Hepatocyte (in vitro differentiated cells): ENCODE results near the gene AP2A2. TPM values are rescaled to one million over a fixed set of nuclear protein-coding genes. Genes with fewer than 3 reads are reported as not detected.

Experiments used
- DNase-seq: peaks from one replicate; pipeline ENCODE4 v3.0.0-alpha.2; 2016; ENCODE audit warnings: low spot score
- H2AFZ ChIP-seq: fragments of 200-600 bp; sonication (generic); 2 replicates; pipeline ENCODE4 v1.6.0; 2016; ENCODE audit warnings: antibody characterized with exemption, mild to moderate bottlenecking
- H3K27ac ChIP-seq: fragments of 200-600 bp; sonication (generic); 2 replicates; pipeline ENCODE4 v1.5.1; 2016; ENCODE audit warnings: mild to moderate bottlenecking
- H3K27me3 ChIP-seq: fragments of 200-600 bp; sonication (generic); 2 replicates; pipeline ENCODE4 v1.6.1; 2016
- H3K36me3 ChIP-seq: fragments of 200-600 bp; sonication (generic); replicated peaks from 2 replicates; pipeline ENCODE4 v1.5.1; 2016; ENCODE audit warnings: low read depth; ENCODE audit not compliant: insufficient read depth
- H3K4me1 ChIP-seq: fragments of 200-600 bp; sonication (generic); 2 replicates; pipeline ENCODE4 v1.5.1; 2016; ENCODE audit warnings: mild to moderate bottlenecking, moderate library complexity; ENCODE audit not compliant: insufficient read depth
- H3K4me2 ChIP-seq: fragments of 200-600 bp; sonication (generic); 2 replicates; pipeline ENCODE4 v1.6.0; 2016
- H3K4me3 ChIP-seq: fragments of 200-600 bp; sonication (generic); 2 replicates; pipeline ENCODE4 v1.5.1; 2016; ENCODE audit warnings: mild to moderate bottlenecking
- H3K79me2 ChIP-seq: fragments of 200-600 bp; sonication (generic); 2 replicates; pipeline ENCODE4 v1.6.0; 2017; ENCODE audit warnings: mild to moderate bottlenecking
- H3K9me2 ChIP-seq: fragments of 200-600 bp; sonication (generic); replicated peaks from 2 replicates; pipeline ENCODE4 v1.6.0; 2017; ENCODE audit warnings: mild to moderate bottlenecking; ENCODE audit not compliant: insufficient read depth
- H3K9me3 ChIP-seq: fragments of 200-600 bp; sonication (generic); 2 replicates; pipeline ENCODE4 v1.5.1; 2016; ENCODE audit warnings: low read depth, mild to moderate bottlenecking
- H4K20me1 ChIP-seq: fragments of 200-600 bp; sonication (generic); 2 replicates; pipeline ENCODE4 v1.6.0; 2016; ENCODE audit warnings: mild to moderate bottlenecking; ENCODE audit not compliant: insufficient read depth, poor library complexity, severe bottlenecking
- CTCF ChIP-seq: fragments of 200-600 bp; sonication (generic); IDR thresholded peaks from 2 replicates; pipeline ENCODE4 v1.5.1; 2016; ENCODE audit warnings: antibody characterized with exemption, mild to moderate bottlenecking; ENCODE audit not compliant: poor library complexity
- EZH2 ChIP-seq: fragments of 200-600 bp; sonication (generic); IDR thresholded peaks from 2 replicates; pipeline ENCODE4 v1.6.1; 2016; ENCODE audit warnings: antibody characterized with exemption, mild to moderate bottlenecking, borderline replicate concordance
- EZH2phosphoT487 ChIP-seq: fragments of 200-600 bp; sonication (generic); IDR thresholded peaks from one replicate; pipeline ENCODE4 v1.6.1; 2018; ENCODE audit warnings: antibody characterized with exemption, mild to moderate bottlenecking, low read depth, moderate library complexity; ENCODE audit not compliant: unreplicated experiment, severe bottlenecking
- WGBS: methylation state at CpG from one replicate; pipeline ENCODE4 v1.1.6; 2016; ENCODE audit warnings: low lambda C conversion rate; ENCODE audit errors: missing lambda C conversion rate; 5-methylcytosine and 5-hydroxymethylcytosine counted together
- polyA plus RNA-seq: library from polyadenylated mRNA; unstranded; fragments of >200 nt; fragmentation: Nextera tagmentation; extraction: Ambion mirVana; gene quantifications from 2 replicates; pipeline ENCODE4 v1.2.1, GENCODE V29; 2016
- total RNA-seq: library from RNA; depleted of rRNA; stranded (reverse); fragments of >200 nt; gene quantifications from 2 replicates; pipeline ENCODE4 v1.2.3, GENCODE V29; 2014

Gene AP2A2
- total and polyA plus RNA-seq, 2 experiments from 2014 or later = 49.7 to 68.0 TPM

- no peak overlapping the region for H3K27ac ChIP-seq
- H3K36me3 ChIP-seq = no peaks in the 10 kb centered on the region
- H2AFZ ChIP-seq = no peak overlapping the region
- no peaks in the 10 kb centered on the region for H3K9me2 ChIP-seq
- TF ChIP-seq EZH2 = no peak
- TF ChIP-seq CTCF = no peak
- no peak for TF ChIP-seq EZH2phosphoT487
- no peak overlapping the region for H3K4me2 ChIP-seq
- no peaks in the 10 kb centered on the region for H3K27me3 ChIP-seq
- WGBS = 77% methylated on average over 12 of the region's 12 CpGs
- H3K4me1 ChIP-seq = no peaks in the 10 kb centered on the region
- H4K20me1 ChIP-seq = peaks cover 3% of the 10 kb centered on the region
- H3K79me2 ChIP-seq = peaks cover 10% of the 10 kb centered on the region
- H3K4me3 ChIP-seq = no peak overlapping the region
- DNase-seq = no peak
- no peaks in the 10 kb centered on the region for H3K9me3 ChIP-seq
Measured at GRCh38 chr11:1017269-1018005, 91.8 kb downstream of the AP2A2 start.

- peaks cover 3% of the 10 kb centered on the region for H4K20me1 ChIP-seq
- 88% methylated on average over 9 of the region's 9 CpGs for WGBS
- H2AFZ ChIP-seq = no peak overlapping the region
Measured at GRCh38 chr11:1018091-1018490, 92.4 kb downstream of the AP2A2 start.

GRCh38 chr11:1019321-1019910, 93.7 kb downstream of the AP2A2 start:
- Histone ChIP-seq H2AFZ (no peak overlapping the region), H3K9me3 (no peaks in the 10 kb centered on the region), H3K4me1 (no peaks in the 10 kb centered on the region), H3K27ac (no peak overlapping the region), H3K4me3 (no peak overlapping the region), H3K36me3 (no peaks in the 10 kb centered on the region), H3K27me3 (no peaks in the 10 kb centered on the region), H3K79me2 (peaks cover 10% of the 10 kb centered on the region), H3K9me2 (no peaks in the 10 kb centered on the region), H4K20me1 (peaks cover 3% of the 10 kb centered on the region), H3K4me2 (no peak overlapping the region)
- TF ChIP-seq CTCF = no peak
- no peak for TF ChIP-seq EZH2phosphoT487
- TF ChIP-seq EZH2 = no peak
- no peak for DNase-seq
- 91% methylated on average over 21 of the region's 21 CpGs for WGBS

More at GRCh38 chr11:1018091-1018490, 92.4 kb downstream of the AP2A2 start:
- H3K4me3 ChIP-seq = no peak overlapping the region
- no peak for DNase-seq
- no peaks in the 10 kb centered on the region for H3K9me3 ChIP-seq
- H3K9me2 ChIP-seq = no peaks in the 10 kb centered on the region
- H3K4me1 ChIP-seq = no peaks in the 10 kb centered on the region
- H3K36me3 ChIP-seq = no peaks in the 10 kb centered on the region
- no peak overlapping the region for H3K4me2 ChIP-seq
- TF ChIP-seq EZH2 (no peak), EZH2phosphoT487 (no peak), CTCF (no peak)
- H3K79me2 ChIP-seq = peaks cover 10% of the 10 kb centered on the region
- no peak overlapping the region for H3K27ac ChIP-seq
- no peaks in the 10 kb centered on the region for H3K27me3 ChIP-seq
